ENCODE results near the gene CLDN3.

DNA sequence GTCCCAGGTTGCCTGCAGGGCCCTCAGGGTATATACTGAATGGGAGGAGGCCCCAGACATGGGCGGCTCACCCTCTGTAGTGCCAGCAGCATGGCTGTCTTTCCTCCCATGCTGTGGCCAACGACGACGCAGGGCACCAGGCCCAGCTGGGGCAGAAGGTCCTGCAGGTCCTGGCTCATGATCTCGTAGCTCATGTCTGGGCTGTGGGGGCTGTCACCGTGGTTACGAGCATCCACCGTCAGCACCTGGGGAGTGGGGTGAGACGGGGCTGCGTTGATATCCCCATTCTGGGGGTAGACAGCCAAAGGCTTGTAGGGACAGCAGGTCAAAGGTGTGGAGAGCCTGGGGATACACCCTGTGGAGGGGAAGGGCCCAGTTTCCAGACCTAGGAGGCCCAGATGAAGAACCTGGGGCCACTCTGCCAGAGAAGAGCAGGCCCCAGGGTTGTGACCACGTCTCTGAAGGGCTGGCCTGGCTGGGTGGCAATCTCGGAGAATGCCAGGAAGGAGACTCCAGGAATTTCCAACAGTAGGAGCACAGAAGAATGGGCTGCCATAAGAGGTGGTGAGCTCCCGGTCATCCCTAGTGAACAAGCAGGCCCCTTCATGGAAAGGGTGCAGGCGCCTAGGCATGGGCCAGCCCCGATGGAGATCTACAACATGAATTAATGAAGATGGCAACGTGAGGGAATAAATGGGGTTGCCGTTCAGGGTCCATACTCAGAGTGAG, 32.4 kb downstream of the CLDN3 start:
- TF ChIP-seq POLR2A (IDR thresholded peaks at IDR 0.05) = no peak
- TF ChIP-seq, protein P1, sequence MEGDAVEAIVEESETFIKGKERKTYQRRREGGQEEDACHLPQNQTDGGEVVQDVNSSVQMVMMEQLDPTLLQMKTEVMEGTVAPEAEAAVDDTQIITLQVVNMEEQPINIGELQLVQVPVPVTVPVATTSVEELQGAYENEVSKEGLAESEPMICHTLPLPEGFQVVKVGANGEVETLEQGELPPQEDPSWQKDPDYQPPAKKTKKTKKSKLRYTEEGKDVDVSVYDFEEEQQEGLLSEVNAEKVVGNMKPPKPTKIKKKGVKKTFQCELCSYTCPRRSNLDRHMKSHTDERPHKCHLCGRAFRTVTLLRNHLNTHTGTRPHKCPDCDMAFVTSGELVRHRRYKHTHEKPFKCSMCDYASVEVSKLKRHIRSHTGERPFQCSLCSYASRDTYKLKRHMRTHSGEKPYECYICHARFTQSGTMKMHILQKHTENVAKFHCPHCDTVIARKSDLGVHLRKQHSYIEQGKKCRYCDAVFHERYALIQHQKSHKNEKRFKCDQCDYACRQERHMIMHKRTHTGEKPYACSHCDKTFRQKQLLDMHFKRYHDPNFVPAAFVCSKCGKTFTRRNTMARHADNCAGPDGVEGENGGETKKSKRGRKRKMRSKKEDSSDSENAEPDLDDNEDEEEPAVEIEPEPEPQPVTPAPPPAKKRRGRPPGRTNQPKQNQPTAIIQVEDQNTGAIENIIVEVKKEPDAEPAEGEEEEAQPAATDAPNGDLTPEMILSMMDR (IDR thresholded peaks at IDR 0.05 in 8 of 11, conservative IDR thresholded peaks at IDR 0.05 in 3 of 11) = no peak

Measured in spleen (tissue), 7 donors.